Peyer's patch (tissue), 4 donors: ENCODE data around the gene ALDH5A1.

Experiments used
- POLR2A ChIP-seq, 2 donors: fragments of 450-650 bp; IDR thresholded peaks; one replicate each; pipeline ENCODE4 v1.5.1; 2017; ENCODE audit warnings: antibody characterized with exemption in 2 of 2, mild to moderate bottlenecking in 2 of 2, moderate library complexity in 2 of 2
- TF ChIP-seq, protein P1 (sequence below), 6 experiments: fragments of 450-650 bp in 4 of 6; fragments of 200-600 bp in 2 of 6; sonication (generic) in 1 of 6; IDR thresholded peaks; one replicate each; pipeline ENCODE4 v1.5.1; 2017 to 2019; ENCODE audit warnings: antibody characterized with exemption in 6 of 6, mild to moderate bottlenecking in 3 of 6, moderate library complexity in 1 of 6

DNA sequence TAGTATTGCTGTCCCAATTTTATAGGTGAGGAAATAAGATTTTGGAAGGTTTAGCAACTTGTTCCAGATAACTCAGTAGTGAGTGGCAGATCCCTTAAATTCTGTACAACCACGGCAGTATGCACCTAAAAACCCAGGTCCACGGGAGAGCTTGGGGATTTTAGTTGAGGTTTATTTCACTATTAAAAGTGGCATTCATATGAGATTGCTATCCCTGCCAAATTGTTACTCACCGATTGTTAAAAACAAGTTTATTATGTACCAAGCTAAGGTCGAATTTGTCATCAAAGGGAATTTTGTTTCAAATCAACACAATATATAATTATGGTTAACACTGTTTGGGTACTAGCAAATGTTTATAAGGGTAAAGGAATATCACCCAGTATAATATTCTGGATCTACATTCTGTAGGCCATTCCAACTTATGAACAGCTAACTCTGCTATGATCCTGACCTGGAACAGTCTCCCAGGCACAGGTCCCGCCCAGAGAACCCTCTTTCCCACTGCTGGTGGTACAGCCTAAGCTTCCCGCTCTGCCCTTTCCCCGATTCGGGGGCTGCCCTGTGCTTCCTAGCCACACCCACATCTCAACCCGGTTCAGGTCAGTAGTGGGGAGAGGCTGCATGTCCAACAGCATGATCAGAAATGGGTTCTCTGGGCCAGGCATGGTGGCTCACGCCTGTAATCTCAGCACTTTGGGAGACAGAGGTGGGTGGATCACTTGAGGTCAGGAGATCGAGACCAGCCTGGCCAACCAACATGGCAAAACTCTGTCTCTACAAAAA, 30.3 kb upstream of the ALDH5A1 start:
- TF ChIP-seq POLR2A (IDR thresholded peaks at IDR 0.05), result no peak
- TF ChIP-seq, protein P1, sequence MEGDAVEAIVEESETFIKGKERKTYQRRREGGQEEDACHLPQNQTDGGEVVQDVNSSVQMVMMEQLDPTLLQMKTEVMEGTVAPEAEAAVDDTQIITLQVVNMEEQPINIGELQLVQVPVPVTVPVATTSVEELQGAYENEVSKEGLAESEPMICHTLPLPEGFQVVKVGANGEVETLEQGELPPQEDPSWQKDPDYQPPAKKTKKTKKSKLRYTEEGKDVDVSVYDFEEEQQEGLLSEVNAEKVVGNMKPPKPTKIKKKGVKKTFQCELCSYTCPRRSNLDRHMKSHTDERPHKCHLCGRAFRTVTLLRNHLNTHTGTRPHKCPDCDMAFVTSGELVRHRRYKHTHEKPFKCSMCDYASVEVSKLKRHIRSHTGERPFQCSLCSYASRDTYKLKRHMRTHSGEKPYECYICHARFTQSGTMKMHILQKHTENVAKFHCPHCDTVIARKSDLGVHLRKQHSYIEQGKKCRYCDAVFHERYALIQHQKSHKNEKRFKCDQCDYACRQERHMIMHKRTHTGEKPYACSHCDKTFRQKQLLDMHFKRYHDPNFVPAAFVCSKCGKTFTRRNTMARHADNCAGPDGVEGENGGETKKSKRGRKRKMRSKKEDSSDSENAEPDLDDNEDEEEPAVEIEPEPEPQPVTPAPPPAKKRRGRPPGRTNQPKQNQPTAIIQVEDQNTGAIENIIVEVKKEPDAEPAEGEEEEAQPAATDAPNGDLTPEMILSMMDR (IDR thresholded peaks at IDR 0.05), result no peak
